ENCODE results near the gene CACNA1H.
"Not testable (repeated sequence)": the region's sequence is repeated elsewhere in the genome, so short reads cannot be mapped to it uniquely, and the experiment has no call there.

CACNA1H gene

GRCh38 chr16:1174477-1175357, 21.8 kb downstream of the CACNA1H start:
- DNase-seq (ENCODE audit: low read depth, low spot score) = no peak

GRCh38 chr16:1175566-1176279, 22.8 kb downstream of the CACNA1H start:
- DNase-seq (ENCODE audit: low read depth, low spot score) = no peak

DNA sequence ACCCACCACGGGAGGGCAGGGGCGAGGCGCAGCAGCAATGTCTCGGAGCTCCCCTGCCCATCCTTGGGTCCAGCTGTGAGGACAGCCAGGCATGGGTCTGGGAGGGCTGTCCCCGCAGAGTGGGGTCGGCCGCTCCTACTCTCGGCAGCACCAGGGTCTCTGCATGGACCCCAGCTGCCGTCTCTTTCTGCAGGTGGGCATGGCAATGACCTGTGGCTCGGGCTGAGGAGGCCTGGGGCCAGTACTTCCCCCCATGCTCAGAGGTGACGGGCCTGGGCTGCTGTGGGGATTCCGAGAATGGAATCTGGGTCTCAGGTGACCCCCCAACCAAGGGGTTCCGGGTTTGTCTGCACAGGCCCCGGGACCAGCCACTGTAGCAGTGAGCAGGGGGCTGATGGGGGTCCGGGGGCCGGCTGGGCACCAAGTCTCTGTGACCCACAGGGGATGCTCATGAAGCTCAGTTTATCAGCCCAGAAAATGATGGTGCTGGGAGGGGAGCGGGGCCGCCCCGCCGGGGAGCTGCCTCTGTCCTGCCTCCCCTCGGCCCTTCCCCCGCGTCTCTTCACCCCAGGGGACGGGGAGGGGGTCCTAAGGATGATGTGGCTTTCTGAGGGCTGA, 23.5 kb downstream of the CACNA1H start:
- DNase-seq (ENCODE audit: low read depth, low spot score) = no peak

GRCh38 chr16:1177053-1177452, 24.1 kb downstream of the CACNA1H start:
- no peak for DNase-seq (ENCODE audit: low read depth, low spot score)

- DNase-seq (ENCODE audit: low read depth, low spot score) = no peak
Measured at GRCh38 chr16:1177750-1178149, 24.8 kb downstream of the CACNA1H start.

DNA sequence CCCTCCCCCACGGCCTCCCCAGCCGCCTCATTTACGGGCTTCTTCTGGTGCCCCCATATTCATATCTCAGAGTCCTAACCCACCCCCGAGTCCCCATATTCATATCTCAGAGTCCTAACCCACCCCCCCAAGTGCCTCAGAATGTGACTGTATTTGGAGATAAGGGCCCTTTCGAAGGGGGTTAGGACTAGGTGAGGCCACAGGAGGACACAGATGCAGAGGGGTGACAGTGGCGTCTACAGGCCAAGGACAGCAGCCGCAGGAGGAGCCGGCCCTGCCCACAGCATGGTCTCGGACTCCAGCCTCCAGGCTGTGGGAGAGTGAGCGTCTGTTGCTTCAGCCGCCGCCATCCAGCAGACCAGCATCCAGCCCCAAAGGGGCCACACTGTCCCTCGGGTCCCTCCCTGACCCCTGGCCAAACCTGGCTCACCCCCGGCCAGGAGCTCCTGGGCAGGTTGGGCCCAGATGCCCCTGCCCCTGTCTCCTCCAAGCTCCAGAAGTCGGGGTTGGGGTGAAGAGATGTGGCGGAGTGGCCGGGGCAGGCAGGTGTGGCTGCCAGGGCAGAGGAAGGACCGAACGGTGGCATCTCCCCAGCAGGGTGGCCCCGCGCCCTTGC, 25.5 kb downstream of the CACNA1H start:
- no peak for DNase-seq (ENCODE audit: low read depth, low spot score)

GRCh38 chr16:1180549-1181403, 27.9 kb downstream of the CACNA1H start:
- no peak for DNase-seq (ENCODE audit: low read depth, low spot score)

DNA sequence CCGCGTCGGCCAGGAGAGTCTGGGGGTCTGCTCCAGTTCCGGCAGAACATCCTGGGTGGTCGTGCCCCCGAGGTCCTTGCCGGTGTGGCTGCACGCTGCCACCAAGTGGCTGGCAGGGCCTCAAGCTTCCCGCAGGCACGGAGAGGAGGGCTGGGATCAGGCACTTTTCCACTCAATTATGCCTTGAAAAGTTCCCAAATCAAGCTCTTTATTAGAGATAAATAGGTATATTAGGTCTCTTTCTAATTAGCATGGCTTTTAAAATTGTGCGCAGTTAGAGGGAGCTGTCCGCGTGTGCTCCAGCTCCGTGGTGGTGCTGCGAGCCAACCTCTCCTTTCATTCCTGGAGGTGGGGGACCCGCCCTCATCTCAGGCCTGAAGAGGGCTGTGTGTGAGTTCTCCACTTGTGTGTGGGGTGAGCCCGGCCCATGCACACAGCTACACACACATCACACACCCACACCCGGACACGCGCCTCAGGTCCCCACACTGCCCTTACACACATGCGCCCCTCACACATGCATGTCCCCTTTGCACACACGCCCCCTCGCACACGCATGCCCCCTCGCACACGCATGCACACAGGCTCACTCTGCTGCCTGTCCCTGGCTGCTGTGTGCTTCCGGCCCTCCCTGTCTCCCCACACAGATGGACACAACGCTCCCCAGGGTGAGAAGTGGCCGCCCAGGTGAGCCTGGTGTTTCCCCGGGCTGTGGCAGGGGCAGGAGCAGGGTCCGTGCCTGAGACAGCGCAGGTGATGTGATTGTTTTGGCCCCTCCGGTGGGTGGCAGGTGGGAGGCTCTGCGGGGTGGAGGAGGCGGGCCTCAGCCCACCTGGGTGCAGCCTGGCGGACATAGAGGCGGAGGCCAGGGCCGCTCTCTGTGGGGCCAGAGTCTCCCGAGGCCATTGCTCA, 28.8 kb downstream of the CACNA1H start:
- no peak for DNase-seq (ENCODE audit: low read depth, low spot score)

DNA sequence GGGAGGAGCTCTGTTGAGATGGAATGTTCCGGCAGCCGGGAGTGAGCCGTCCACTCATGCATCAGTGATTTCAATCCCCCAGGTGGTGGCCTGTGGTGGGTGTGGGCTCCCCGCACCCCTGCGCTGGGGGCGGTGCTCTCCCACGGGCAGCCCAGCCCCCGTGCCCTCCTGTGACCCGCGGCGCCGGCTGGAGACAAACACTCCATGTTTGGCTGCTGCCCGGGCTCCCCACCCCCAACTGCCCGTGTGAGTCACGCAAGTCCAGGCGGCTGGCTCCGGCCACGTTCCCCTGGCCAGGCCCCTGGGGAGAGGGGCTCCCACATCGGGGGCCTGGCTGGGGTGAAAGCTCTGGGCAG, 29.4 kb downstream of the CACNA1H start:
- DNase-seq (ENCODE audit: low read depth, low spot score) = no peak

- DNase-seq (ENCODE audit: low read depth, low spot score) = no peak
Measured at GRCh38 chr16:1182950-1183907, 30.3 kb downstream of the CACNA1H start.

- no peak for DNase-seq (ENCODE audit: low read depth, low spot score)
Measured at GRCh38 chr16:1184156-1184868, 31.4 kb downstream of the CACNA1H start.

GRCh38 chr16:1184980-1185379, 32.1 kb downstream of the CACNA1H start:
- no peak for DNase-seq (ENCODE audit: low read depth, low spot score)

GRCh38 chr16:1185460-1186207, 32.7 kb downstream of the CACNA1H start:
- not testable (repeated sequence) for DNase-seq (ENCODE audit: low read depth, low spot score)

- DNase-seq (ENCODE audit: low read depth, low spot score) = no peak
Measured at GRCh38 chr16:1188432-1189189, 35.7 kb downstream of the CACNA1H start.

DNA sequence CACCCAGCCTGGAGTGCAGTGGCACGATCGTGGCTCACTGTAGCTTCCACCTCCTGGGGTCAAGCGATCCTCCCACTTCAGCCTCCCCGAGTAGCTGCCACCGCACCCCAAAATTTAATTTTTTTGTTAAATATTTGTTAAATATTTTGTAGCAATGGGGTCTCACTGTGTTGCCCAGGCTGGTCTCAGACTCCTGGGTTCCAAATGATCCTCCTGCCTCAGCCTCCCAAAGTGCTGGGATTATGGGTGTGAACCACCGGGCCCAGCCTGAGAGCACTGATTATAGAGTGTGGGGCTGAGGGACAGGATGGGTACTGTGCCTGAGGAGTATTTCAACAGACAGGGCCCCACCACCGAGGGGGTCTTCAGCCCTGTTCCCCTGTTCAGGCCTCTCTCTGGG, 36.5 kb downstream of the CACNA1H start:
- DNase-seq (ENCODE audit: low read depth, low spot score) = no peak

- not testable (repeated sequence) for DNase-seq (ENCODE audit: low read depth, low spot score)
Measured at GRCh38 chr16:1190789-1191188, 37.9 kb downstream of the CACNA1H start.

Measured in activated naive CD8-positive, alpha-beta T cell treated with anti-CD3 and anti-CD28 coated beads, Interleukin-2, amount 50 U/mL, for 16 hours (primary cell).